SK-N-SH (cell line): ENCODE results near the gene SH2D4B. TPM values are rescaled to one million over a fixed set of nuclear protein-coding genes. Genes with fewer than 3 reads are reported as not detected.

ENCODE experiments used
- CTCF ChIA-PET: fragments of 300-600, 350-600 bp; formaldehyde crosslinking; extraction: SDS; loops from one replicate; lab custom pipeline; 2021; lab: Yijun Ruan, JAX
- POLR2A ChIA-PET: fragments of 350-600 bp; sonication (Branson Sonifier 250); formaldehyde crosslinking; extraction: SDS; loops from one replicate; lab custom pipeline; 2020; ENCODE audit warnings: antibody characterized with exemption, inconsistent platforms; lab: Yijun Ruan, JAX
- DNase-seq: peaks from one replicate; pipeline ENCODE4 v3.0.0; 2012
- H2AFZ ChIP-seq: fragments of 200-600 bp; sonication (generic); 2 replicates; pipeline ENCODE4 v1.8.1; 2016; ENCODE audit warnings: antibody characterized with exemption, mild to moderate bottlenecking, low read depth
- H3F3A ChIP-seq: fragments of 200-600 bp; sonication (generic); replicated peaks from 2 replicates; pipeline ENCODE3; 2016; ENCODE audit warnings: antibody characterized with exemption, mild to moderate bottlenecking; ENCODE audit not compliant: insufficient read depth
- H3K27ac ChIP-seq, 2 experiments: fragments of 200-500 bp in 1 of 2; fragments of 200-600 bp in 1 of 2; sonication (Bioruptor generic) in 1 of 2; sonication (generic), shearing (Covaris generic) in 1 of 2; 2 replicates each; pipeline versions ENCODE4 v1.5.1 to v1.6.1; 2014 to 2016; ENCODE audit warnings: low read depth in 2 of 2, inconsistent platforms in 1 of 2, low read length in 1 of 2, mild to moderate bottlenecking in 1 of 2, mixed read lengths in 1 of 2
- H3K27me3 ChIP-seq: fragments of 200-600 bp; sonication (generic), shearing (Covaris generic); 2 replicates; pipeline ENCODE4 v1.6.1; 2016; ENCODE audit warnings: mixed run types; ENCODE audit not compliant: insufficient read depth
- H3K36me3 ChIP-seq, 2 experiments: fragments of 200-500 bp in 1 of 2; fragments of 200-600 bp in 1 of 2; sonication (Bioruptor generic) in 1 of 2; sonication (generic) in 1 of 2; replicated peaks in 1 of 2; 2 replicates each; pipeline versions ENCODE3 to v1.5.1; 2014 to 2016; ENCODE audit warnings: low read length in 1 of 2, mild to moderate bottlenecking in 1 of 2; ENCODE audit not compliant: insufficient read depth in 2 of 2, control insufficient read depth in 1 of 2
- H3K4me1 ChIP-seq, 2 experiments: fragments of 200-500 bp in 1 of 2; fragments of 200-600 bp in 1 of 2; sonication (Bioruptor generic) in 1 of 2; sonication (generic), shearing (Covaris generic) in 1 of 2; 2 replicates each; pipeline versions ENCODE4 v1.5.1 to v1.6.1; 2014 to 2016; ENCODE audit warnings: low read depth in 1 of 2, low read length in 1 of 2, mixed run types in 1 of 2; ENCODE audit not compliant: insufficient read depth in 2 of 2, control insufficient read depth in 1 of 2
- H3K4me2 ChIP-seq: fragments of 200-600 bp; sonication (generic), shearing (Covaris generic); 2 replicates; pipeline ENCODE4 v1.6.1; 2017; ENCODE audit warnings: mixed run types
- H3K4me3 ChIP-seq, 2 experiments: fragments of 200-500 bp in 1 of 2; fragments of 200-600 bp in 1 of 2; sonication (Bioruptor generic) in 1 of 2; sonication (generic), shearing (Covaris generic) in 1 of 2; 2 replicates each; pipeline versions ENCODE4 v1.5.1 to v1.8.1; 2014 to 2016; ENCODE audit warnings: low read depth in 2 of 2, inconsistent platforms in 1 of 2, low read length in 1 of 2, mild to moderate bottlenecking in 1 of 2, mixed read lengths in 1 of 2, moderate library complexity in 1 of 2
- H3K79me2 ChIP-seq: fragments of 200-600 bp; sonication (generic); 2 replicates; pipeline ENCODE4 v1.8.1; 2017; ENCODE audit warnings: mild to moderate bottlenecking; ENCODE audit not compliant: insufficient read depth
- H3K9ac ChIP-seq: fragments of 200-600 bp; sonication (generic); 2 replicates; pipeline ENCODE4 v1.6.1; 2017; ENCODE audit warnings: mixed run types
- H3K9me2 ChIP-seq: fragments of 200-600 bp; sonication (generic); 2 replicates; pipeline ENCODE4 v1.6.1; 2017; ENCODE audit warnings: mixed run types
- H3K9me3 ChIP-seq: fragments of 200-600 bp; sonication (generic); 2 replicates; pipeline ENCODE4 v1.6.1; 2017; ENCODE audit warnings: mixed run types, mild to moderate bottlenecking, moderate library complexity
- H4K20me1 ChIP-seq: fragments of 200-600 bp; sonication (generic); 2 replicates; pipeline ENCODE4 v1.6.1; 2017; ENCODE audit warnings: mild to moderate bottlenecking, mixed run types; ENCODE audit not compliant: insufficient read depth
- FOSL2 ChIP-seq: IDR thresholded peaks from 2 replicates; pipeline ENCODE4 v1.4.0; 2012; ENCODE audit warnings: low read depth, mild to moderate bottlenecking, moderate library complexity, borderline replicate concordance
- FOXJ3 ChIP-seq: sonication (generic); formaldehyde crosslinking; IDR thresholded peaks from 2 replicates; pipeline ENCODE4 v1.5.1; 2020; ENCODE audit warnings: mild to moderate bottlenecking, missing genetic modification reagents
- FOXM1 ChIP-seq: IDR thresholded peaks from 2 replicates; pipeline ENCODE4 v1.4.0; 2012; ENCODE audit warnings: low read depth, mild to moderate bottlenecking
- JUND ChIP-seq: IDR thresholded peaks from 2 replicates; pipeline ENCODE4 v1.4.0; 2012
- MEF2A ChIP-seq: IDR thresholded peaks from 2 replicates; pipeline ENCODE4 v1.4.0; 2012; ENCODE audit warnings: low read depth, borderline replicate concordance
- MXI1 ChIP-seq: IDR thresholded peaks from 2 replicates; pipeline ENCODE4 v1.6.1; 2012; ENCODE audit warnings: mild to moderate bottlenecking, low read depth, low read length, improper control_type of control experiment
- NRF1 ChIP-seq: IDR thresholded peaks from 2 replicates; pipeline ENCODE4 v1.6.1; 2012; ENCODE audit warnings: low read depth, mild to moderate bottlenecking, low read length
- POLR2AphosphoS5 ChIP-seq: IDR thresholded peaks from 2 replicates; pipeline ENCODE4 v1.6.1; 2012; ENCODE audit warnings: low read depth, low read length
- RAD21 ChIP-seq: IDR thresholded peaks from 2 replicates; pipeline ENCODE4 v1.6.1; 2012; ENCODE audit warnings: mild to moderate bottlenecking, low read length
- RCOR1 ChIP-seq: fragments of 150-350 bp; IDR thresholded peaks from 2 replicates; pipeline ENCODE4 v1.6.1; 2017; ENCODE audit warnings: antibody characterized with exemption, low read length
- RXRA ChIP-seq: IDR thresholded peaks from 2 replicates; pipeline ENCODE4 v1.4.0; 2012; ENCODE audit warnings: low read depth, mild to moderate bottlenecking, borderline replicate concordance
- SMC3 ChIP-seq: IDR thresholded peaks from 2 replicates; pipeline ENCODE4 v1.6.1; 2012; ENCODE audit warnings: low read depth, low read length, improper control_type of control experiment
- TAF1 ChIP-seq: IDR thresholded peaks from 2 replicates; pipeline ENCODE4 v1.6.1; 2012; ENCODE audit warnings: low read depth, mild to moderate bottlenecking, low read length, moderate library complexity, borderline replicate concordance
- WGBS: methylation state at CpG from one replicate; pipeline ENCODE4 v1.1.6; 2017; ENCODE audit warnings: low lambda C conversion rate; 5-methylcytosine and 5-hydroxymethylcytosine counted together
- polyA plus RNA-seq, 3 experiments: library from polyadenylated mRNA; depleted of rRNA; stranded (reverse); fragments of >200 nt; gene quantifications; 2 replicates each; pipeline ENCODE4 v1.2.3, GENCODE V29; 2012
- TF ChIP-seq, protein P1 (sequence below): fragments of 200-600 bp; sonication (generic); IDR thresholded peaks from 2 replicates; pipeline ENCODE4 v1.6.1; 2017; ENCODE audit warnings: antibody characterized with exemption, mild to moderate bottlenecking, moderate library complexity
- TF ChIP-seq, protein P2 (sequence below): fragments of 150-350 bp; IDR thresholded peaks from 2 replicates; pipeline ENCODE4 v1.6.1; 2017; ENCODE audit warnings: antibody characterized with exemption, low read length, low read depth, borderline replicate concordance
- TF ChIP-seq, protein P3 (sequence below): IDR thresholded peaks from 2 replicates; pipeline ENCODE4 v1.6.1; 2012; ENCODE audit warnings: mild to moderate bottlenecking, low read depth, low read length, moderate library complexity
- TF ChIP-seq, protein P4 (sequence below): IDR thresholded peaks from 2 replicates; pipeline ENCODE4 v1.4.0; 2012; ENCODE audit warnings: low read depth

SH2D4B gene
- polyA plus RNA-seq, 1 of the 3 experiments (the other 2 are of a cell fraction), result not detected

DNA sequence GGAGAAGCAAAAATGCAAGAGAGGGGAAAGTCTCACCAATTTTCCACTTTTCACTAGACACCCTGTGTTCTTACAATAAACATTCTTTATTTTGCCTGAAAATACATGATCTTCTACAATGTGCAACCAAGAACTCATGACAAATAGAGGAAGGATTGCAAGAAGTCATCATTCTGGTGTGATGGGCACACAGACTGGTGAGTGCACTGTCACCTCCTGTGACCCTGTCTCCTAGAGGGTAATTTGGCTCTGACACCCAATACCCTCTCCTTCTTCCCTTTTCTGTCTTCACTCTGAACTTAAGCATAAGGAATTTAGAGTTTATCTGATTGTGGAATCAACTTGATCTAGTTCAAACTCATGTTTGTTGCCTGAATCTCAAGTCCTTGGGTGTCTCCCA, 153.7 kb downstream of the SH2D4B start:
- Histone ChIP-seq H3K79me2 (no peaks in the 10 kb centered on the region), H3K4me2 (no peak overlapping the region), H3K27ac (no peak overlapping the region)
- TF ChIP-seq FOXM1, result no peak
- no peak for TF ChIP-seq NRF1
- TF ChIP-seq RAD21, result no peak
- no peak for TF ChIP-seq MEF2A
- TF ChIP-seq RCOR1, result no peak
- no peak for TF ChIP-seq FOXJ3 (CRISPR knock-in tag)
- no peak for TF ChIP-seq JUND
- TF ChIP-seq MXI1, result no peak
- no peak for TF ChIP-seq TAF1
- TF ChIP-seq POLR2AphosphoS5, result no peak
- no peak for TF ChIP-seq RXRA
- TF ChIP-seq, all 33 proteins: peak for 0
- DNase-seq, result no peak
- Histone ChIP-seq H3K27me3 (no peaks in the 10 kb centered on the region), H3K9ac (no peak overlapping the region), H3K4me3 (no peak overlapping the region), H3K9me3 (no peaks in the 10 kb centered on the region), H2AFZ (no peak overlapping the region), H4K20me1 (no peaks in the 10 kb centered on the region), H3K4me1 (peaks cover 0 to 2% of the 10 kb centered on the region in 2 experiments; a peak in 1 of 4 replicates), H3K9me2 (no peaks in the 10 kb centered on the region), H3K36me3 (no peaks in the 10 kb centered on the region), H3F3A (no peaks in the 10 kb centered on the region)
- ChIA-PET POLR2A (no interaction called here), CTCF (interaction anchor here (1.5 kb wide), 1 partner anchor 8 kb away, joined by 3 read pairs; no protein-coding TSS in a partner anchor)

DNA sequence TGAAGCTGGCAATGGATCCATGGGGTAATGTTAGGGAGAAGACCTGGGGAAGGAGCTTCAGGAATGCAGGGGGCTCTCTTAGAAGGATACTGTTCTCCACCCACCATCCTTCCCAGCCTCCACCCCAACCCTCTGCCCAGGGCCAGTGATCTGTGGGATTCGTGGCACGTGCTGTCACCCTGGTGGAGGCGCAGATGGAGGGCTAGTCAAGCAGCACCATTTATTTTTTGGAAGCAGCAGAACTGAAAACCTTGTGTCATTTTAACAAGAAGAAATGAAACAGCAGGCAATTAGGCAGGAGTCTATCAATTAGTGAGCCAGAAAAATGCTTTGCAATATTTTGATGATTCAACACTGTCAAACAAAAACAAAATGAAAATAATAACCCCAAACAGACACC, 155.9 kb downstream of the SH2D4B start:
- no peaks in the 10 kb centered on the region for H3K9me3 ChIP-seq
- H3K4me3 ChIP-seq, result no peak overlapping the region
- ChIA-PET CTCF (interaction anchor here (2.3 to 4.3 kb wide), 2 partner anchors 30 to 231 kb away, joined by 8 to 32 read pairs; no protein-coding TSS in a partner anchor), POLR2A (no interaction called here)
- H3K4me2 ChIP-seq, result no peak overlapping the region
- H3K36me3 ChIP-seq, result no peaks in the 10 kb centered on the region
- no peaks in the 10 kb centered on the region for H3K79me2 ChIP-seq
- no peak overlapping the region for H3K9ac ChIP-seq
- H3K9me2 ChIP-seq, result no peaks in the 10 kb centered on the region
- no peak overlapping the region for H2AFZ ChIP-seq
- no peaks in the 10 kb centered on the region for H3F3A ChIP-seq
- peaks cover 0 to 12% of the 10 kb centered on the region in 2 experiments; a peak in 1 of 4 replicates for H3K4me1 ChIP-seq
- H3K27ac ChIP-seq, result no peak overlapping the region
- WGBS, result 31% methylated on average over 3 of the region's 3 CpGs
- DNase-seq, result no peak
- no peaks in the 10 kb centered on the region for H3K27me3 ChIP-seq
- H4K20me1 ChIP-seq, result no peaks in the 10 kb centered on the region
- TF ChIP-seq RXRA (no peak), RAD21 (no peak), JUND (no peak), FOSL2 (no peak), RCOR1 (no peak), SMC3 (no peak)
- TF ChIP-seq, protein P1, sequence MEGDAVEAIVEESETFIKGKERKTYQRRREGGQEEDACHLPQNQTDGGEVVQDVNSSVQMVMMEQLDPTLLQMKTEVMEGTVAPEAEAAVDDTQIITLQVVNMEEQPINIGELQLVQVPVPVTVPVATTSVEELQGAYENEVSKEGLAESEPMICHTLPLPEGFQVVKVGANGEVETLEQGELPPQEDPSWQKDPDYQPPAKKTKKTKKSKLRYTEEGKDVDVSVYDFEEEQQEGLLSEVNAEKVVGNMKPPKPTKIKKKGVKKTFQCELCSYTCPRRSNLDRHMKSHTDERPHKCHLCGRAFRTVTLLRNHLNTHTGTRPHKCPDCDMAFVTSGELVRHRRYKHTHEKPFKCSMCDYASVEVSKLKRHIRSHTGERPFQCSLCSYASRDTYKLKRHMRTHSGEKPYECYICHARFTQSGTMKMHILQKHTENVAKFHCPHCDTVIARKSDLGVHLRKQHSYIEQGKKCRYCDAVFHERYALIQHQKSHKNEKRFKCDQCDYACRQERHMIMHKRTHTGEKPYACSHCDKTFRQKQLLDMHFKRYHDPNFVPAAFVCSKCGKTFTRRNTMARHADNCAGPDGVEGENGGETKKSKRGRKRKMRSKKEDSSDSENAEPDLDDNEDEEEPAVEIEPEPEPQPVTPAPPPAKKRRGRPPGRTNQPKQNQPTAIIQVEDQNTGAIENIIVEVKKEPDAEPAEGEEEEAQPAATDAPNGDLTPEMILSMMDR, result no peak
- TF ChIP-seq, protein P2, sequence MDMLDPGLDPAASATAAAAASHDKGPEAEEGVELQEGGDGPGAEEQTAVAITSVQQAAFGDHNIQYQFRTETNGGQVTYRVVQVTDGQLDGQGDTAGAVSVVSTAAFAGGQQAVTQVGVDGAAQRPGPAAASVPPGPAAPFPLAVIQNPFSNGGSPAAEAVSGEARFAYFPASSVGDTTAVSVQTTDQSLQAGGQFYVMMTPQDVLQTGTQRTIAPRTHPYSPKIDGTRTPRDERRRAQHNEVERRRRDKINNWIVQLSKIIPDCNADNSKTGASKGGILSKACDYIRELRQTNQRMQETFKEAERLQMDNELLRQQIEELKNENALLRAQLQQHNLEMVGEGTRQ, result no peak
- TF ChIP-seq, protein P3, sequence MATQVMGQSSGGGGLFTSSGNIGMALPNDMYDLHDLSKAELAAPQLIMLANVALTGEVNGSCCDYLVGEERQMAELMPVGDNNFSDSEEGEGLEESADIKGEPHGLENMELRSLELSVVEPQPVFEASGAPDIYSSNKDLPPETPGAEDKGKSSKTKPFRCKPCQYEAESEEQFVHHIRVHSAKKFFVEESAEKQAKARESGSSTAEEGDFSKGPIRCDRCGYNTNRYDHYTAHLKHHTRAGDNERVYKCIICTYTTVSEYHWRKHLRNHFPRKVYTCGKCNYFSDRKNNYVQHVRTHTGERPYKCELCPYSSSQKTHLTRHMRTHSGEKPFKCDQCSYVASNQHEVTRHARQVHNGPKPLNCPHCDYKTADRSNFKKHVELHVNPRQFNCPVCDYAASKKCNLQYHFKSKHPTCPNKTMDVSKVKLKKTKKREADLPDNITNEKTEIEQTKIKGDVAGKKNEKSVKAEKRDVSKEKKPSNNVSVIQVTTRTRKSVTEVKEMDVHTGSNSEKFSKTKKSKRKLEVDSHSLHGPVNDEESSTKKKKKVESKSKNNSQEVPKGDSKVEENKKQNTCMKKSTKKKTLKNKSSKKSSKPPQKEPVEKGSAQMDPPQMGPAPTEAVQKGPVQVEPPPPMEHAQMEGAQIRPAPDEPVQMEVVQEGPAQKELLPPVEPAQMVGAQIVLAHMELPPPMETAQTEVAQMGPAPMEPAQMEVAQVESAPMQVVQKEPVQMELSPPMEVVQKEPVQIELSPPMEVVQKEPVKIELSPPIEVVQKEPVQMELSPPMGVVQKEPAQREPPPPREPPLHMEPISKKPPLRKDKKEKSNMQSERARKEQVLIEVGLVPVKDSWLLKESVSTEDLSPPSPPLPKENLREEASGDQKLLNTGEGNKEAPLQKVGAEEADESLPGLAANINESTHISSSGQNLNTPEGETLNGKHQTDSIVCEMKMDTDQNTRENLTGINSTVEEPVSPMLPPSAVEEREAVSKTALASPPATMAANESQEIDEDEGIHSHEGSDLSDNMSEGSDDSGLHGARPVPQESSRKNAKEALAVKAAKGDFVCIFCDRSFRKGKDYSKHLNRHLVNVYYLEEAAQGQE, result no peak
- TF ChIP-seq, protein P4, sequence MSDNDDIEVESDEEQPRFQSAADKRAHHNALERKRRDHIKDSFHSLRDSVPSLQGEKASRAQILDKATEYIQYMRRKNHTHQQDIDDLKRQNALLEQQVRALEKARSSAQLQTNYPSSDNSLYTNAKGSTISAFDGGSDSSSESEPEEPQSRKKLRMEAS, result no peak
